Colonic mucosa (tissue), 4 donors: ENCODE results near the gene PNP. TPM values are rescaled to one million over a fixed set of nuclear protein-coding genes. Genes with fewer than 3 reads are reported as not detected.

ENCODE experiments used
- DNase-seq: peaks from one replicate; pipeline ENCODE4 v3.0.0-alpha.2; 2020
- H3K27ac ChIP-seq: fragments of 200-600 bp; one replicate; pipeline ENCODE4 v1.8.0; 2021
- H3K27me3 ChIP-seq: fragments of 200-600 bp; one replicate; pipeline ENCODE4 v1.8.0; 2021
- H3K36me3 ChIP-seq: fragments of 200-600 bp; one replicate; pipeline ENCODE4 v1.8.0; 2021
- H3K4me1 ChIP-seq: fragments of 200-600 bp; one replicate; pipeline ENCODE4 v1.8.0; 2021; ENCODE audit warnings: mild to moderate bottlenecking
- H3K4me3 ChIP-seq: fragments of 200-600 bp; one replicate; pipeline ENCODE4 v1.8.0; 2021
- H3K9ac ChIP-seq, 2 donors: one replicate each; pipeline ENCODE4 v1.7.0; 2013; ENCODE audit warnings: control low read depth in 2 of 2, low read depth in 2 of 2, low read length in 2 of 2
- H3K9me3 ChIP-seq: fragments of 200-600 bp; one replicate; pipeline ENCODE4 v1.8.0; 2021
- intact Hi-C: fragments of 100-400 bp; cut with DNase I; formaldehyde crosslinking; loops from one replicate; pipeline ENCODE4 v1.14.1; 2022
- total RNA-seq, 2 donors: library from RNA; stranded (reverse); fragmentation: NEBNext Ultra II Directional in 1 of 2; extraction: Animal tissue kit (Norgen Biotek cat#: 25700) in 1 of 2; gene quantifications; one replicate each; pipeline ENCODE4 v1.2.1, GENCODE V29; 2021
- TF ChIP-seq, protein P1 (sequence below): fragments of 200-600 bp; IDR thresholded peaks from one replicate; pipeline ENCODE4 v1.8.0; 2022; ENCODE audit warnings: antibody characterized with exemption, mild to moderate bottlenecking
- donor health status: healthy.
- donor health status: DM: no; HTN: no; CAD: no.
- donor health status: DM: no; HTN: no; CAD: no.

PNP gene
- total RNA-seq, 2 donors from 2014 or later = 121 to 123 TPM

- H3K27me3 ChIP-seq = no peaks in the 10 kb centered on the region
- H3K9ac ChIP-seq = no peak overlapping the region
- no peaks in the 10 kb centered on the region for H3K4me1 ChIP-seq
- no peak overlapping the region for H3K4me3 ChIP-seq
- H3K27ac ChIP-seq = no peak overlapping the region
- H3K9me3 ChIP-seq = no peaks in the 10 kb centered on the region
- intact Hi-C loops = no loop called here
- no peak for DNase-seq
- H3K36me3 ChIP-seq = no peaks in the 10 kb centered on the region
- TF ChIP-seq, protein P1, sequence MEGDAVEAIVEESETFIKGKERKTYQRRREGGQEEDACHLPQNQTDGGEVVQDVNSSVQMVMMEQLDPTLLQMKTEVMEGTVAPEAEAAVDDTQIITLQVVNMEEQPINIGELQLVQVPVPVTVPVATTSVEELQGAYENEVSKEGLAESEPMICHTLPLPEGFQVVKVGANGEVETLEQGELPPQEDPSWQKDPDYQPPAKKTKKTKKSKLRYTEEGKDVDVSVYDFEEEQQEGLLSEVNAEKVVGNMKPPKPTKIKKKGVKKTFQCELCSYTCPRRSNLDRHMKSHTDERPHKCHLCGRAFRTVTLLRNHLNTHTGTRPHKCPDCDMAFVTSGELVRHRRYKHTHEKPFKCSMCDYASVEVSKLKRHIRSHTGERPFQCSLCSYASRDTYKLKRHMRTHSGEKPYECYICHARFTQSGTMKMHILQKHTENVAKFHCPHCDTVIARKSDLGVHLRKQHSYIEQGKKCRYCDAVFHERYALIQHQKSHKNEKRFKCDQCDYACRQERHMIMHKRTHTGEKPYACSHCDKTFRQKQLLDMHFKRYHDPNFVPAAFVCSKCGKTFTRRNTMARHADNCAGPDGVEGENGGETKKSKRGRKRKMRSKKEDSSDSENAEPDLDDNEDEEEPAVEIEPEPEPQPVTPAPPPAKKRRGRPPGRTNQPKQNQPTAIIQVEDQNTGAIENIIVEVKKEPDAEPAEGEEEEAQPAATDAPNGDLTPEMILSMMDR = no peak
Measured at GRCh38 chr14:20494935-20495766, 25.9 kb downstream of the PNP start.

DNA sequence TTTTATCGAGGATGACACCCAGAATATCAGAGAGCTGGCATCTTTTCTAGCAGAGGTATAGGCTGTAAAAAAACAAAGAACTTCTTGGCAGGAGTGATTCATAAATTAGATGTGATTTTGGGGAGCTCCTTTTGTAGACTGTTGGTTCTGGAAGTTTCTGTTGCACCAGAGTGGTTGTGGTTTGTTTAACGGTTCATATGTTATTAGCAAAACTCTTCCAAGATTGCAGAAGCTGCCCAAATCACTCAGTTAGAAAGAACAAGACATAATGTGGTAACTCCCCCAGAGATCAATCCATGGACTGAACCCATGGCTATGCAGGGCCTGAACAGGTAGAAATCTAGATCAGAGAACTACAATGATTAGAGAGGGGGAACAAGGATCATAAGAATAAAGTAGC is 29.4 kb downstream of the PNP start:
- H3K4me1 ChIP-seq = no peaks in the 10 kb centered on the region
- no peak for DNase-seq
- intact Hi-C loops = no loop called here
- no peaks in the 10 kb centered on the region for H3K9me3 ChIP-seq
- no peaks in the 10 kb centered on the region for H3K27me3 ChIP-seq
- no peak overlapping the region for H3K9ac ChIP-seq
- H3K36me3 ChIP-seq = no peaks in the 10 kb centered on the region
- TF ChIP-seq, protein P1 = no peak
- H3K4me3 ChIP-seq = no peak overlapping the region
- H3K27ac ChIP-seq = no peak overlapping the region

DNA sequence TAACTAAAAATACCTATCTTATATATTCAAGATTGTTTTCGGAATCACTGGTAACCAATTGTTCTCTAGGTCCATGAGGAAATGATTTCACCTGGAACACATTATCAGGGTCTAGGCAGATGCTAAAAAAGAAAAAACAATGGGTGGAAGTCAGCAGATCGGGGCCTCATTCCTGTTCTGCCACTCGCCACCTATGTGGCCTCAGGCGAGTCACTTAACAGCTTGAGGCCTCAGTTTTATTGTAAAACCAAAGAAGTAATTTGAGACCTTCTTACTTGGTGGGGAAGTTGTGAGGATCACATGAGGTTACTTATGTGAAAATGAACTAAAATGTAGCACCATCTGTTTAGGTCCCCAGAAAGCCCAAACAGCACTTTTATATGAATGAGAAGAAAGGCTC is 29.9 kb downstream of the PNP start:
- Histone ChIP-seq H3K4me1 (no peaks in the 10 kb centered on the region), H3K27ac (no peak overlapping the region), H3K36me3 (no peaks in the 10 kb centered on the region), H3K4me3 (no peak overlapping the region), H3K9ac (no peak overlapping the region), H3K27me3 (no peaks in the 10 kb centered on the region), H3K9me3 (no peaks in the 10 kb centered on the region)
- DNase-seq = no peak
- intact Hi-C loops = no loop called here
- TF ChIP-seq, protein P1 = no peak

DNA sequence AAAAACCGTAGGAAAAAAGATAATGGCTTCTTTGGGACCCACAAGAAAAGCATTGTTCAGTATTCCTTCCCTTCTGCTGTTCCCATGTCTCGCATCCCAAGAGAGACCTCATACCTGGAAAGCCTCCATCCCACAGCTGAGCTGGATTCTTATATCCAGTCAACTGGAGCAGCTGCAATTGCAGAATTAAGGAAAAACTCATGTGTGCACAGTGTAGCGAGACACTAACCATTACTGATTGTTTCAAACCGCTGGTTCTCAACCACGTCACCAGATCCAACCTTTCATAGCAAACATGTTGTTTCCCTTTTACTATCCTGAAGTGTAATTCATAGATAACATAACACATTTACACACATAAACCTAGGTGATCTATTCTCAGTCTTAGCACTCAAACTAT is 30.7 kb downstream of the PNP start:
- Histone ChIP-seq H3K9me3 (no peaks in the 10 kb centered on the region), H3K4me1 (no peaks in the 10 kb centered on the region), H3K36me3 (no peaks in the 10 kb centered on the region), H3K27me3 (no peaks in the 10 kb centered on the region), H3K9ac (no peak overlapping the region), H3K4me3 (no peak overlapping the region), H3K27ac (no peak overlapping the region)
- DNase-seq = no peak
- intact Hi-C loops = no loop called here
- TF ChIP-seq, protein P1 = no peak

DNA sequence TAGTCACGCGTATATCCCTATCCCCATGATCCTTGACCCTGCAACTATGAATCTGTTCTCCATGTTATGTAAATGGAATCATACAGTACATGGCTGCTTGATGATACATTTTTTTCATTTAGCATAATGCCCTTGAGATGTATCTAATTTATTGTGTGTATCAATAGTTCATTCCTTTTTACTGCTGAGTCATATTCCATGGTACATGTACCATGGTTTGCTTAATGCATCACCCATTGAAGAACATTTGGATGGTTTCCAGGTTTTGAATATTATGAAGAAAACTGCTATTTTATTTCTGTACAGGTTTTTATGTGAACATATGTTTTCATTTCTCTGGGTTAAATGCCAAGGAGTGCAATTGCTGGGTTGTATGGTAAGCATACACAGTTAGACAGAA is 32.1 kb downstream of the PNP start:
- Histone ChIP-seq H3K9ac (no peak overlapping the region), H3K4me3 (no peak overlapping the region), H3K4me1 (no peaks in the 10 kb centered on the region), H3K36me3 (no peaks in the 10 kb centered on the region), H3K27me3 (no peaks in the 10 kb centered on the region), H3K9me3 (no peaks in the 10 kb centered on the region), H3K27ac (no peak overlapping the region)
- no peak for DNase-seq
- TF ChIP-seq, protein P1 = no peak
- intact Hi-C loops = no loop called here
